WTC11 (cell line): Measurements from ENCODE around the gene HLTF. TPM values are rescaled to one million over a fixed set of nuclear protein-coding genes. Genes with fewer than 3 reads are reported as not detected.

Experiments
- ATAC-seq: fragments of 200-7000 bp; cut with Tn5 transposase; 2 replicates; pipeline ENCODE4 v1.10.0; 2021; ENCODE audit warnings: mild to moderate bottlenecking, moderate library complexity
- CTCF ChIA-PET: fragments of 300-600 bp; sonication (Branson Sonifier 250); formaldehyde crosslinking; loops from one replicate; lab custom pipeline; 2021; ENCODE audit warnings: antibody characterized with exemption; lab: Charles Lee
- POLR2A ChIA-PET: fragments of 350-600 bp; sonication (Branson Sonifier 250); formaldehyde crosslinking; loops from one replicate; lab custom pipeline; 2021; ENCODE audit warnings: antibody characterized with exemption; lab: Charles Lee
- DNase-seq: peaks from one replicate; pipeline ENCODE4 v3.0.0; 2021; ENCODE audit warnings: low spot score
- H3K27ac Mint-ChIP-seq: 2 replicates; pipeline ENCODE4 v1.8.0; 2021; ENCODE audit warnings: mixed read lengths
- H3K27me3 Mint-ChIP-seq: 2 replicates; pipeline ENCODE4 v1.8.0; 2021; ENCODE audit warnings: low read depth, mild to moderate bottlenecking, moderate library complexity, mixed read lengths
- H3K36me3 Mint-ChIP-seq: 2 replicates; pipeline ENCODE4 v1.8.0; 2021; ENCODE audit warnings: mixed read lengths
- H3K4me1 Mint-ChIP-seq: 2 replicates; pipeline ENCODE4 v1.8.0; 2022; ENCODE audit warnings: mixed read lengths
- H3K4me3 Mint-ChIP-seq: 2 replicates; pipeline ENCODE4 v1.8.0; 2021; ENCODE audit warnings: mild to moderate bottlenecking, moderate library complexity, mixed read lengths
- H3K9me3 Mint-ChIP-seq: 2 replicates; pipeline ENCODE4 v1.8.0; 2021; ENCODE audit warnings: mixed read lengths
- ATF3 ChIP-seq: sonication (generic); formaldehyde crosslinking; conservative IDR thresholded peaks from 2 replicates; pipeline ENCODE4 v1.8.1; 2022; ENCODE audit warnings: mild to moderate bottlenecking, missing genetic modification reagents
- FOXJ3 ChIP-seq: sonication (generic); formaldehyde crosslinking; IDR thresholded peaks from 2 replicates; pipeline ENCODE4 v1.9.0; 2021; ENCODE audit warnings: missing genetic modification reagents, mild to moderate bottlenecking, borderline replicate concordance
- FOXK1 ChIP-seq: sonication (generic); formaldehyde crosslinking; IDR thresholded peaks from 2 replicates; pipeline ENCODE4 v1.8.0; 2022; ENCODE audit warnings: mild to moderate bottlenecking, moderate library complexity, missing genetic modification reagents
- FOXP1 ChIP-seq: sonication (generic); formaldehyde crosslinking; IDR thresholded peaks from 2 replicates; pipeline ENCODE4 v1.8.0; 2022; ENCODE audit warnings: missing genetic modification reagents, mild to moderate bottlenecking, moderate library complexity, borderline replicate concordance
- GABPB1 ChIP-seq: sonication (generic); formaldehyde crosslinking; IDR thresholded peaks from 2 replicates; pipeline ENCODE4 v1.8.1; 2023; ENCODE audit warnings: mild to moderate bottlenecking, missing genetic modification reagents
- GTF2I ChIP-seq: fragments of 250-450 bp; sonication (Bioruptor Pico); conservative IDR thresholded peaks from 2 replicates; pipeline ENCODE4 v1.4.0; 2021; ENCODE audit warnings: mild to moderate bottlenecking
- IRF2 ChIP-seq: sonication (generic); formaldehyde crosslinking; IDR thresholded peaks from 2 replicates; pipeline ENCODE4 v1.8.0; 2022; ENCODE audit warnings: low read depth, missing genetic modification reagents, borderline replicate concordance
- KAT7 ChIP-seq: sonication (generic); formaldehyde crosslinking; IDR thresholded peaks from 2 replicates; pipeline ENCODE4 v1.8.1; 2023; ENCODE audit warnings: missing genetic modification reagents, mild to moderate bottlenecking, borderline replicate concordance
- NR3C1 ChIP-seq: sonication (generic); formaldehyde crosslinking; conservative IDR thresholded peaks from 2 replicates; pipeline ENCODE4 v1.8.1; 2023; ENCODE audit warnings: low read depth, mild to moderate bottlenecking, missing genetic modification reagents
- SMAD3 ChIP-seq: sonication (generic); formaldehyde crosslinking; IDR thresholded peaks from 2 replicates; pipeline ENCODE4 v1.8.0; 2022; ENCODE audit warnings: missing genetic modification reagents, mild to moderate bottlenecking, borderline replicate concordance
- TP53 ChIP-seq: sonication (generic); formaldehyde crosslinking; IDR thresholded peaks from 2 replicates; pipeline ENCODE4 v1.8.1; 2023; ENCODE audit warnings: mild to moderate bottlenecking, missing genetic modification reagents
- ZNF121 ChIP-seq: sonication (generic); formaldehyde crosslinking; IDR thresholded peaks from 2 replicates; pipeline ENCODE4 v1.8.0; 2023; ENCODE audit warnings: missing genetic modification reagents
- ZNF138 ChIP-seq: sonication (generic); formaldehyde crosslinking; conservative IDR thresholded peaks from 2 replicates; pipeline ENCODE4 v1.8.1; 2022; ENCODE audit warnings: mild to moderate bottlenecking, moderate library complexity, missing genetic modification reagents
- ZNF219 ChIP-seq: sonication (generic); formaldehyde crosslinking; IDR thresholded peaks from 2 replicates; pipeline ENCODE4 v1.8.0; 2023; ENCODE audit warnings: missing genetic modification reagents, mild to moderate bottlenecking, borderline replicate concordance
- ZNF232 ChIP-seq: sonication (generic); formaldehyde crosslinking; IDR thresholded peaks from 2 replicates; pipeline ENCODE4 v1.8.0; 2022; ENCODE audit warnings: mild to moderate bottlenecking, missing genetic modification reagents
- ZNF317 ChIP-seq: sonication (generic); formaldehyde crosslinking; IDR thresholded peaks from 2 replicates; pipeline ENCODE4 v1.8.1; 2023; ENCODE audit warnings: low read depth, mild to moderate bottlenecking, moderate library complexity, missing genetic modification reagents, borderline replicate concordance
- total RNA-seq: library from RNA; stranded (reverse); gene quantifications from 3 replicates; pipeline ENCODE4 v1.2.3, GENCODE V29; 2021
- TF ChIP-seq, protein P1 (sequence below): sonication (generic); formaldehyde crosslinking; IDR thresholded peaks from 2 replicates; pipeline ENCODE4 v1.8.1; 2022; ENCODE audit warnings: low read depth, missing genetic modification reagents, borderline replicate concordance
- TF ChIP-seq, protein P2 (sequence below): fragments of 250-450 bp; sonication (Bioruptor Pico); conservative IDR thresholded peaks from 2 replicates; pipeline ENCODE4 v1.9.0; 2021; ENCODE audit warnings: mild to moderate bottlenecking
- TF ChIP-seq, protein P3 (sequence below): sonication (generic); formaldehyde crosslinking; IDR thresholded peaks from 2 replicates; pipeline ENCODE4 v1.8.0; 2022; ENCODE audit warnings: mild to moderate bottlenecking, missing genetic modification reagents
- TF ChIP-seq, protein P4 (sequence below): sonication (generic); formaldehyde crosslinking; IDR thresholded peaks from 2 replicates; pipeline ENCODE4 v1.8.1; 2023; ENCODE audit warnings: mild to moderate bottlenecking, missing genetic modification reagents

The HLTF gene
- total RNA-seq, 1 experiment from 2014 or later: 62.4 TPM

DNA sequence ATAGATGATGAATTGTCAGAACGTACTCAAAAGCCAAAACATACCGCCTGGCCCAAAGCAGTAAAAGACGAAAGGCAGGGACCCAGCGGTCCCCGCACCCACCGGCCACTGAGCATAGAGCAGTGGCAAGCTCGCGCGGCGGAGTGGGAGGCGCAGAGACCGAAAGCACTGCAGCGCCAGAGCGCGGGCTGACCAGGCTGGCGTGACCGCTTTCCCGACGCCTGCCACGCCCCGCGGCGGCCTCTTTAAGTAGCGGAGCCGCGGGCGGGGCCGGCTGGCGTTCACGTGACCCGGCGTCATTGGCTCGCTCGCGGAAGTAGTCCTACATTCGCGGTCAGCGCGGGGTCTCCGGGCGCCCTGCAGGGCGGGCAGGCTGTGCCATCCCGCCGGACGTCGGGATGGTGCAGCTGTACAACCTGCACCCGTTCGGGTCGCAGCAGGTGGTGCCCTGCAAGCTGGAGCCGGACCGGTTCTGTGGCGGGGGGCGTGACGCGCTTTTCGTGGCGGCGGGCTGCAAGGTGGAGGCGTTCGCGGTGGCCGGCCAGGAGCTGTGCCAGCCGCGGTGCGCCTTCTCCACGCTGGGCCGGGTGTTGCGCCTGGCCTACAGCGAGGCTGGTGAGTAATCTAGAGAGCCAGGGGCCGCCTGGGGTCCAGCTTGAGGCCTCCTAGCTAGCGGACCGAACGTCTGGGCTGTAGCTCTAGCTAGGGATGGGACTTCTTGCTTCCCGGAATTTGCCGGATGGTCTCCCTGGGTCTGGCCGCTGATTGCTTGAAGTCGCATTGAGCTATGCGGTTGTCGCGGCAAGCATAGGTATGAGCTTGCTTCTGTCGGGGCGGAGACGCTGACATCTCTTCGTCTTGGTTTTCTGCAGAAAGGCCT is 43.2 kb upstream of the HLTF start, which contains the start of gene HPS3 (continued):
- no peak for TF ChIP-seq IRF2 (CRISPR knock-in tag)
- no peak for TF ChIP-seq SMAD3 (CRISPR knock-in tag)
- TF ChIP-seq NR3C1 (CRISPR knock-in tag): no peak
- TF ChIP-seq, protein P1, sequence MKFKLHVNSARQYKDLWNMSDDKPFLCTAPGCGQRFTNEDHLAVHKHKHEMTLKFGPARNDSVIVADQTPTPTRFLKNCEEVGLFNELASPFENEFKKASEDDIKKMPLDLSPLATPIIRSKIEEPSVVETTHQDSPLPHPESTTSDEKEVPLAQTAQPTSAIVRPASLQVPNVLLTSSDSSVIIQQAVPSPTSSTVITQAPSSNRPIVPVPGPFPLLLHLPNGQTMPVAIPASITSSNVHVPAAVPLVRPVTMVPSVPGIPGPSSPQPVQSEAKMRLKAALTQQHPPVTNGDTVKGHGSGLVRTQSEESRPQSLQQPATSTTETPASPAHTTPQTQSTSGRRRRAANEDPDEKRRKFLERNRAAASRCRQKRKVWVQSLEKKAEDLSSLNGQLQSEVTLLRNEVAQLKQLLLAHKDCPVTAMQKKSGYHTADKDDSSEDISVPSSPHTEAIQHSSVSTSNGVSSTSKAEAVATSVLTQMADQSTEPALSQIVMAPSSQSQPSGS (CRISPR knock-in tag): peak; percentile 45; the same call in 1 of the 2 replicates

GRCh38 chr3:149128821-149129220 is 42.5 kb upstream of the HLTF start:
- peaks cover 45% of the 10 kb centered on the region for H3K4me1 Mint-ChIP-seq
- H3K27me3 Mint-ChIP-seq: peaks cover 8% of the 10 kb centered on the region
- H3K27ac Mint-ChIP-seq: peak overlapping the region; percentile 64
- DNase-seq (no peak), ATAC-seq (no peak)
- TF ChIP-seq ZNF317: no peak
- no peak for TF ChIP-seq ZNF232 (CRISPR knock-in tag)
- TF ChIP-seq ZNF219 (CRISPR knock-in tag): no peak
- TF ChIP-seq, protein P1 (CRISPR knock-in tag): no peak
- no peak for TF ChIP-seq GABPB1 (CRISPR knock-in tag)
- TF ChIP-seq KAT7 (CRISPR knock-in tag): no peak
- TF ChIP-seq FOXK1: no peak
- TF ChIP-seq ZNF121: no peak
- POLR2A ChIA-PET: no interaction called here
- H3K4me3 Mint-ChIP-seq: peak overlapping the region; percentile 89
- H3K9me3 Mint-ChIP-seq: no peaks in the 10 kb centered on the region
- H3K36me3 Mint-ChIP-seq: peaks cover 13% of the 10 kb centered on the region
- CTCF ChIA-PET: interaction anchor here (1.2 to 2.1 kb wide), 5 partner anchors 9 to 173 kb away, joined by 3 to 26 read pairs (median 6); no protein-coding TSS in a partner anchor

DNA sequence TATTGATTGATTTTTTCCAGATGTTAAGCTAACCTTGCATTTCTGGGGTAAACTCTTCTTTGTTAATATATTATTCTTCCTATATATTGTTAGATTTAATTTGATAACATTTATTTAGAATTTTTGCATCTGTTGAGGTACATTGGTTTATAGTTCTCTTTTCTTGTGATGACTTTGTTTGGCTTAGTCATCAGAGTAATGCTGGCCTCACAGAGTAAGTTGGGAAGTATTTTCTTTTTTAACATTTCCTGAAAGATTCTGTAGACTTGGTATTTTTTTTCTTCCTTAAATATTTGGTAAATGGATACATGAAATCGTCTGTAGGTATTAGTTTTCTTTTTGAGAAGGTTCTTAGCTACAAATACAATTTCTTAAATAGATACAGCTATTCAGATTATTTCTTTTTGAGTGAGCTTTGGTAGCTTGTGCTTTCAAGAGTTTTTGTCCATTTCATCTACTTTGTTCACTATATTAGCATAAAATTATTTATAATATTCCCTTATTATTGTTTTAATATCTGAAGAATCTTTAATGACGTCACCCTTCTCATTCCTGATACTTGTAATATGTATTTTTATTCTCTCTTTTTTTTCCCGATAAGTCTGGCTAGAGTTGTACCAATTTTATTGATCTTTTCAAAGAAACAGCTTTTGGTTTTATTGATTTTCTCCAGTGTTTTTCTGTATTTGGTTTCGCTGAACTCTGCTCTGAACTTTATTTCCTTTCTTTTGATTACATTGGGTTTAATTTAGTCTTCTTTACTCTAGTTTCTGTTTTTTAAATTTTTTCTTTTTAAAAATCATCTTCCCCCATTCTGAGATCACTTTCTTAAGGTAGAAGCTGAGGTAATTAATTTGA is 36.6 kb upstream of the HLTF start:
- ChIA-PET POLR2A (no interaction called here), CTCF (interaction anchor here (1.1 to 1.3 kb wide), 2 partner anchors 168 to 220 kb away, joined by 3 to 9 read pairs; no protein-coding TSS in a partner anchor)
- Mint-ChIP-seq H3K36me3 (no peaks in the 10 kb centered on the region), H3K27ac (0 out of 2 replicates have a peak overlapping the region, but pooled peaks have one; percentile 3), H3K9me3 (no peaks in the 10 kb centered on the region), H3K4me1 (peaks cover 4% of the 10 kb centered on the region; the same call in 1 of the 2 replicates), H3K4me3 (no peak overlapping the region), H3K27me3 (peaks cover under 1% of the 10 kb centered on the region; the same call in 1 of the 2 replicates)
- ATAC-seq: no peak
- no peak for DNase-seq
- TF ChIP-seq FOXJ3 (CRISPR knock-in tag) (no peak), TP53 (CRISPR knock-in tag) (no peak), ZNF138 (CRISPR knock-in tag) (no peak), ATF3 (CRISPR knock-in tag) (no peak), FOXP1 (CRISPR knock-in tag) (no peak), GTF2I (no peak), ZNF121 (no peak)
- TF ChIP-seq, protein P2, sequence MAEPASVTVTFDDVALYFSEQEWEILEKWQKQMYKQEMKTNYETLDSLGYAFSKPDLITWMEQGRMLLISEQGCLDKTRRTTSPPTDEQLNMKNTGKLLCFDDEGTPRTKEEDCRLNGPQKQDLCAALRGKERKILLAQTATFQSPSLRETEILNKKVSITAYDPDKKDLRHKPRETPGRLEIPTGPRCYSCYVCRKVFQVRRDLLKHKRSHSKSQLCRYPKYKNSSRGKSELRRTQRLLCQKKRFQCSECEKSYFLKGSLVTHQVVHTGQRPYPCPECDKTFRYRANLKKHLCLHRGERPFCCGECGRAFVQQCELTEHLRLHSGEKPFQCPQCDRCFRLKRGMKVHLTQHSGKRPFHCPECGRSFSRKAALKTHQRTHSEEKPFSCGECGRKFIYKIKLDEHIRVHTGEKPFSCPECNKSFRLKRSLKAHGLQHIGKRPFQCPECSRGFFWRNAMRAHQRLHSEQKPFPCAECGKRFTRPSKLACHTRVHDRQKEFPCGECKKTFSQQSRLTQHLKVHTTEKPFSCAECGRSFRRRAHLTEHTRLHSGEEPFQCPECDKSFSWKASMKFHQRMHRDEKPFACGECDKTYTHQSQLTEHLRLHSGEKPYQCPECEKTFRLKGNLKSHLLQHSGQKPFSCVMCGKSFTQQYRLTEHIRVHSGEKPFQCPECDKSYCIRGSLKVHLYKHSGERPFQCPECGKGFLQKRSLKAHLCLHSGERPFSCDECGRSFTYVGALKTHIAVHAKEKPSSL (CRISPR knock-in tag): no peak
- TF ChIP-seq, protein P3, sequence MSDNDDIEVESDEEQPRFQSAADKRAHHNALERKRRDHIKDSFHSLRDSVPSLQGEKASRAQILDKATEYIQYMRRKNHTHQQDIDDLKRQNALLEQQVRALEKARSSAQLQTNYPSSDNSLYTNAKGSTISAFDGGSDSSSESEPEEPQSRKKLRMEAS (CRISPR knock-in tag): no peak
- TF ChIP-seq, protein P4, sequence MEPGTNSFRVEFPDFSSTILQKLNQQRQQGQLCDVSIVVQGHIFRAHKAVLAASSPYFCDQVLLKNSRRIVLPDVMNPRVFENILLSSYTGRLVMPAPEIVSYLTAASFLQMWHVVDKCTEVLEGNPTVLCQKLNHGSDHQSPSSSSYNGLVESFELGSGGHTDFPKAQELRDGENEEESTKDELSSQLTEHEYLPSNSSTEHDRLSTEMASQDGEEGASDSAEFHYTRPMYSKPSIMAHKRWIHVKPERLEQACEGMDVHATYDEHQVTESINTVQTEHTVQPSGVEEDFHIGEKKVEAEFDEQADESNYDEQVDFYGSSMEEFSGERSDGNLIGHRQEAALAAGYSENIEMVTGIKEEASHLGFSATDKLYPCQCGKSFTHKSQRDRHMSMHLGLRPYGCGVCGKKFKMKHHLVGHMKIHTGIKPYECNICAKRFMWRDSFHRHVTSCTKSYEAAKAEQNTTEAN (CRISPR knock-in tag): no peak
